ENCODE measurements around the gene MPHOSPH6.

GRCh38 chr16:82152641-82153112, 17.3 kb downstream of the MPHOSPH6 start:
- no peak for TF ChIP-seq CTCF (IDR thresholded peaks at IDR 0.05)
- TF ChIP-seq POLR2A (IDR thresholded peaks at IDR 0.05), result peak in 1 of 2 donors; percentile 13
